ENCODE data around the gene ENTREP1. TPM values are rescaled to one million over a fixed set of nuclear protein-coding genes. Genes with fewer than 3 reads are reported as not detected.

The ENTREP1 gene
- polyA plus RNA-seq, 1 of the 3 experiments (the other 2 are of a cell fraction) = not detected

GRCh38 chr9:69347607-69348006, 22.6 kb downstream of the ENTREP1 start:
- Histone ChIP-seq H3K36me3 (replicated peaks in 1 of 2; ENCODE audit: control insufficient read depth in 1 of 2, insufficient read depth in 2 of 2, low read length in 1 of 2) (no peaks in the 10 kb centered on the region), H3K27ac (ENCODE audit: low read depth in 2 of 2, low read length in 1 of 2) (no peak overlapping the region), H4K20me1 (ENCODE audit: insufficient read depth) (no peaks in the 10 kb centered on the region), H3K4me2 (no peak overlapping the region), H3K79me2 (ENCODE audit: insufficient read depth) (no peaks in the 10 kb centered on the region; the same call in 1 of the 2 replicates), H3K27me3 (ENCODE audit: insufficient read depth) (peaks cover 17% of the 10 kb centered on the region), H3K4me3 (ENCODE audit: low read depth in 2 of 2, low read length in 1 of 2) (no peak overlapping the region), H3K9ac (no peak overlapping the region), H3K9me3 (no peaks in the 10 kb centered on the region), H3K4me1 (ENCODE audit: control insufficient read depth in 1 of 2, insufficient read depth in 2 of 2, low read depth in 1 of 2, low read length in 1 of 2) (no peaks in the 10 kb centered on the region), H3F3A (replicated peaks; ENCODE audit: insufficient read depth) (no peaks in the 10 kb centered on the region), H2AFZ (ENCODE audit: low read depth) (no peak overlapping the region), H3K9me2 (peaks cover 2% of the 10 kb centered on the region; the same call in 1 of the 2 replicates)
- ChIA-PET POLR2A (no interaction called here), CTCF (interaction anchor here (1.5 kb wide), 1 partner anchor 19 kb away, joined by 3 read pairs; no protein-coding TSS in a partner anchor)
- TF ChIP-seq MXI1 (IDR thresholded peaks at IDR 0.05; ENCODE audit: low read depth, low read length) = no peak
- no peak for TF ChIP-seq TCF12 (IDR thresholded peaks at IDR 0.05)
- TF ChIP-seq MAX (IDR thresholded peaks at IDR 0.05; ENCODE audit: low read depth) = no peak
- no peak for TF ChIP-seq JUND (IDR thresholded peaks at IDR 0.05)
- no peak for TF ChIP-seq FOXJ3 (CRISPR knock-in tag; IDR thresholded peaks at IDR 0.05)
- no peak for TF ChIP-seq CHD2 (IDR thresholded peaks at IDR 0.05; ENCODE audit: low read length, partially characterized antibody)
- TF ChIP-seq FOXM1 (IDR thresholded peaks at IDR 0.05; ENCODE audit: low read depth) = no peak
- no peak for TF ChIP-seq GABPA (IDR thresholded peaks at IDR 0.05; ENCODE audit: low read depth)
- no peak for TF ChIP-seq YY1 (IDR thresholded peaks at IDR 0.05; ENCODE audit: low read depth)
- no peak for TF ChIP-seq USF1 (IDR thresholded peaks at IDR 0.05; ENCODE audit: borderline replicate concordance, low read depth)
- TF ChIP-seq ELF1 (IDR thresholded peaks at IDR 0.05) = no peak
- no peak for TF ChIP-seq TAF1 (IDR thresholded peaks at IDR 0.05; ENCODE audit: borderline replicate concordance, low read depth, low read length)
- WGBS (ENCODE audit: low lambda C conversion rate) = 78% methylated on average over 1 of the region's 1 CpG
- DNase-seq = no peak

- no peaks in the 10 kb centered on the region for H3K36me3 ChIP-seq (replicated peaks in 1 of 2; ENCODE audit: control insufficient read depth in 1 of 2, insufficient read depth in 2 of 2, low read length in 1 of 2)
- no peak for DNase-seq
- no peaks in the 10 kb centered on the region for H3K4me1 ChIP-seq (ENCODE audit: control insufficient read depth in 1 of 2, insufficient read depth in 2 of 2, low read depth in 1 of 2, low read length in 1 of 2)
- H3F3A ChIP-seq (replicated peaks; ENCODE audit: insufficient read depth) = no peaks in the 10 kb centered on the region
- H3K27me3 ChIP-seq (ENCODE audit: insufficient read depth) = peaks cover 8% of the 10 kb centered on the region
- no peak overlapping the region for H3K9ac ChIP-seq
- TF ChIP-seq SIN3A (IDR thresholded peaks at IDR 0.05; ENCODE audit: borderline replicate concordance, low read depth, low read length) (no peak), CHD2 (IDR thresholded peaks at IDR 0.05; ENCODE audit: low read length, partially characterized antibody) (no peak), CTCF (IDR thresholded peaks at IDR 0.05) (no peak), JUND (IDR thresholded peaks at IDR 0.05) (no peak), GATA2 (CRISPR knock-in tag; IDR thresholded peaks at IDR 0.05) (no peak), ZBTB33 (IDR thresholded peaks at IDR 0.05; ENCODE audit: borderline replicate concordance, low read depth) (no peak), GABPA (IDR thresholded peaks at IDR 0.05; ENCODE audit: low read depth) (no peak), RFX5 (IDR thresholded peaks at IDR 0.05; ENCODE audit: low read length) (no peak), NFIC (IDR thresholded peaks at IDR 0.05; ENCODE audit: borderline replicate concordance) (no peak), REST (IDR thresholded peaks at IDR 0.05; ENCODE audit: low read depth, low read length) (no peak)
- no peak overlapping the region for H2AFZ ChIP-seq (ENCODE audit: low read depth)
- no peaks in the 10 kb centered on the region for H3K79me2 ChIP-seq (ENCODE audit: insufficient read depth)
- CTCF ChIA-PET = no interaction called here
- POLR2A ChIA-PET = no interaction called here
- peaks cover 2% of the 10 kb centered on the region; the same call in 1 of the 2 replicates for H3K9me2 ChIP-seq
- H3K27ac ChIP-seq (ENCODE audit: low read depth in 2 of 2, low read length in 1 of 2) = no peak overlapping the region
- WGBS (ENCODE audit: low lambda C conversion rate) = 34% methylated on average over 3 of the region's 3 CpGs
- no peak overlapping the region for H3K4me3 ChIP-seq (ENCODE audit: low read depth in 2 of 2, low read length in 1 of 2)
- no peaks in the 10 kb centered on the region for H3K9me3 ChIP-seq
- H4K20me1 ChIP-seq (ENCODE audit: insufficient read depth) = no peaks in the 10 kb centered on the region
- H3K4me2 ChIP-seq = no peak overlapping the region
These were observed 26.2 kb downstream of the ENTREP1 start for GRCh38 chr9:69351227-69351626.
